Stimulated activated CD4-positive, alpha-beta T cell treated with anti-CD3 and anti-CD28 coated beads, Interleukin-1b, Interleukin-23, amount 100 ng/mL, for 24 hours (primary cell): Measurements from ENCODE around the gene SPON1.
"Not testable (repeated sequence)": the region's sequence is repeated elsewhere in the genome, so short reads cannot be mapped to it uniquely, and the experiment has no call there.

Source experiments
- DNase-seq, 4 experiments: peaks; one replicate each; pipeline ENCODE4 v3.0.0-alpha.2; 2020; ENCODE audit warnings: low read depth in 4 of 4, low spot score in 1 of 4

SPON1 gene

DNA sequence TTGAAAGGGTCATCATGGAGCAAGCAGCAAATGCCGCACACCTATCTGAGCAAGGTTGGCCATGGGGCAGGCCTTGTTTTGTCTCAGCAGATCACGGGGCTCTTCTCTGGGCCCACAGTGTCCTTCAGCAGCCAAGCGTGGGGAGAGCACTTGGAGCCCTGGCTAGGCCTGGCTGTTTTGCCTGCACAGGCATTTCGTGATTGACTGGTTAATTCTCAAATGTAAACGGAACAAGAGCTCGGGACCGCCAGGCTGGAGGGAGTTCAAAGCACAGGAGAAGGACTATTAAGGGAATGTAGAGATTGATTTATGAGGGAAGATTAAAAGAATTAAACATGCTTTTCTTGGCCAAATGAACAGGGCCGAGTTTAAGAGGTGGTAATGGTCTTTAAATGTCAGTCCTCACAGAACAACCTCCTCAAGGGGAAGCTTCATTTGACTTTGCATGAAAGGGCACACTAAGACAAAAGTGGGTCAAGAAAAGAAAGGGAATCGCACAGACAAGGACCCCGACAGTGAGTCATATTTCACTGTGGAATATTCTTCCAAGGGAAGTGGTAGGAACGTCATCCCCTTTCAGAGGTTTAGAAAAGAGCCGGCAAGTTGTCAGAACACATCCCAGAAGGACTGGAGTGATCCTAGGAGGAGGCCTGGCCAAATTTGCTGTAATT lies 20.7 kb downstream of the SPON1 start:
- no peak for DNase-seq

DNA sequence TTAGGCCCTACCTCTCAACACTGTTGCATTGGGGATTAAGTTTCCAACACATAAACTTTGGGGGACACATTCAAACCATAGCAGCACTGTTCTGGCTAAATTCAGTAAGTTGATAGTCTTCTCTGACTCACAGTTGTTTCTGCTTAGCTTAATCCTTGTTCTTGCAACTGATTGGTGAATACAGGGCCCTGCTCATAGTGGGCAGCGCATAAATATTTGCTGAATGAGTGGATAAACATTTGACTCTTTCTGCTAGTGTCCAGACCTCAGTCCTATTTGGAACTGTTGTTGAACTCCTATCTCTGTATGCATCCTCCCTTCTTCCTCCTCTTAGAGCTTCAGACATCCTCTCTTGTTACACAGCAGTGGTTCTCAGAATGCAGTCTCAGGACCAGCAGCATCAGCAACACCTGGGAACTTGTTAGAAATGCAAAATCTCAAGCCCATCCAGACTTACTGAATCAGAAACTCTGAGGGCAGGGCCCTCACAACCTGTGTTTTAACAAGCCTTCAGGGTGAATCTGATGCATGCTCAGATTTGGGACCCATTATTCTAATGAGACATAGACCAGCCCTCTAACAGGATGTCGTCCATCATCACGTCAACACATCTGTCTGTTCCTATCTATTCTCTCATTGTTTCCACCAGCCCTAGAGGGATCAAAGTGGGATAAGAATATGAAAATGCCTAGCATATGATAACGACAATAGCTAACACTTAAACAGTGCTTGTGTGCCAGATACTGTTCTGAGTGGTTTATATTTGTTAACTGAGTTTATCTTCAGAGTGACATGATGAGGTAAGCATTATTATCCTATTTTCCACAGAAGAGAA lies 22.3 kb downstream of the SPON1 start:
- DNase-seq: no peak

DNA sequence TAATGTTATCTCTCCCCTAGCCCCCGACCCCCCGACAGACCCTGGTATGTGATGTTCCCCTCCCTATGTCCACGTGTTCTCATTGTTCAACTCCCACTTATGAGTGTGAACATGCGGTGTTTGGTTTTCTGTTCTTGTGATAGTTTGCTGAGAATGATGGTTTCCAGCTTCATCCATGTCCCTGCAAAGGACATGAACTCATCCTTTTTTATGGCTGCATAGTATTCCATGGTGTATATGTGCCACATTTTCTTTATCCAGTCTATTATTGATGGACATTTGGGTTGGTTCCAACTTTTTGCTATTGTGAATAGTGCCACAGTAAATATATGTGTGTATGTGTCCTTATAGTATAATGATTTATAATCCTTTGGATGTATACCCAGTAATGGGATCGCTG lies 24.2 kb downstream of the SPON1 start:
- not testable (repeated sequence) for DNase-seq

DNA sequence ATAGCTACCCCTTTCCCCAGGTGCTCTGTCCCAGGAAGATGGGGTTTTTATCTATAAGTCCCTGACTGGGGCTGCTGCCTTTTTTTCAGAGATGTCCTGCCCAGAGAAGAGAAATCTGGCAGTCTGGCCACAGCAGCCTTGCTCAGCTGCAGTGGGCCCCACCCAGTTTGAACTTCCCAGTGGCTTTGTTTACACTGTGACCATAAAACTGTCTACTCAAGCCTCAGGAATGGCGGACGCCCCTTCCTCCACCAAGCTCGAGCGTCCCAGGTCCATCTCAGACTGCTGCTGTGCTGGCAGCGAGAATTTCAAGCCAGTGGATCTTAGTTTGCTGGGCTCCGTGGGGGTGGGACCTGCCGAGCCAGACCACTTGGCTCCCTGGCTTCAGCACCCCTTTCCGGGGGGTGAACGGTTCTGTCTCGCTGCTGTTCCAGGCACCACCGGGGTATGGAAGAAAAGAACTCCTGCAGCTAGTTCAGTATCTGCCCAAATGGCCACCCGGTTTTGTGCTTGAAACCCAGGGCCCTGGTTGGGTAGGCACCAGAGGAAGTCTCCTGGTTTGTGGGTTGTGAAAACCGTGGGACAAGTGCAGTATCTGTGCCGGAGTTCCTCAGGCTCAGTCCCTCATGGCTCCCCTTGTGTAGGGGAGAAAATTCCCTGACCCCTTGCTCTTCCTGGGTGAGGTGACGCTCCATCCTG lies 29.8 kb downstream of the SPON1 start:
- DNase-seq: not testable (repeated sequence)

DNA sequence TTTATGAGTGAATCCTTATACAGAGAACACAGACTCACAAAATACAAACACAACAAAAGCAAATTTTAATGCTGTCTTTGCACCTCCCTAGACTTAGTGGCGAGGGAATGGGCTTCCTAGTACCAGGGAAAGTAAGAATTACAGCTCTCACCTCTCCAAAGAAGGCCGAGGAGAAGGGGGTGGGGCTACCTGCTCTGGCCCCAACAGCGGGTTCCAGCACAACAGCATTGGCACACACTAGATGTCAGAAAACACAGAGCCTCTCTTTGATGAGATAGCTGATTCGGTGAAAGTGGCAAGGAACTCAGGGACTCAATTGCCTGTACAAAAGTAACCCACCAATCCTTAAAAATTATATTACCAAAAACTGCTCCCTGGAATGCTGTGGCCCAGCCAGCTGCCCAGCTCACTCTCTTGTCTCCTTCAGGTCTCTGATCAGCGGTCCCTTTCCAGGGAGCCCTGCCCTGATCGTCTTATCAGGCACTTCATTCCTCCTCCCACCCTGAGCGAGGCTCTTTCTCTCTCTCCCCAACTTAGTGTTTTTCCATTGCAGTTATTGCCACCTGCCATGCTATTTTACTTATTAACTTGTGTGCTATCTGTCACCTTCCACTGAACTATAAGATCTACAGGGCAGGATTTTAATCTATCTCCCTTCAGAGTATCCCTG lies 30.7 kb downstream of the SPON1 start:
- DNase-seq: no peak

DNA sequence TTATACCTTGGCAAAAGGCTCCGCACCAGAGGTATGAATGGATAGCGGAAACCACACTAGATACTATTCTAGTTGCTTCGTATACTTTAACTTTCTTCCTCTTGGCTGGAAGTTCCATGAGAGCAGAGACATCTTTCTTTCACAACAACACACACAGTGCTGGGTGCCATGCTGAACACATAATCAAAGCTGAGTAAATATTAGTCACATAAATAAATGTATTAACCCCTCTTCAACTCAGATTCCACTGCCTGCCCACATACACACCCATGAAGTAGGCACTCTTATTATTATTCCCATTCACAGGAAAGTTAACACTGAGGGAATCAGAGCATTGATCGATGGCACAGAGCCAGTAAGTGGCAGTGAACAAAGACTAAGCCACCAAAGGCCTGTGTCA lies 35.4 kb downstream of the SPON1 start:
- no peak for DNase-seq

DNA sequence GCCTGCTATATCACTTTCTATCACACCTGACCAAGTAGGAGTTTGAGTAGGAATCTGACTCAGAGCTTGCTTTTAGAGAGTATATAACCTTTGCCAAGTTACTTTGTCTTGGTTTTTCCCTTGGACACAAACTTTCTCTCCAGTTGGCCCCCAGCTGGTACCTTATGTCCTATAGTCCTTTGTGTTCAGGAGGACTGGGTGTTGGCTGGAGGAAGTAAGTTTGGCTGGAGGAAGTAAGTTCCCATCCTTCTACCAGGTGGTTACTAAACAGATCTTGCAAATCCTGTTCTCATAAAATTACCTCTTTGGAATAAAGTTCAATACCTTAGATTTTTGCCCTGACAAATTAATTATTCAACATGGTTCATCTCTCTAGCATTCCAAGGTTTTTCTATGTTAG lies 37.2 kb downstream of the SPON1 start:
- DNase-seq: no peak

DNA sequence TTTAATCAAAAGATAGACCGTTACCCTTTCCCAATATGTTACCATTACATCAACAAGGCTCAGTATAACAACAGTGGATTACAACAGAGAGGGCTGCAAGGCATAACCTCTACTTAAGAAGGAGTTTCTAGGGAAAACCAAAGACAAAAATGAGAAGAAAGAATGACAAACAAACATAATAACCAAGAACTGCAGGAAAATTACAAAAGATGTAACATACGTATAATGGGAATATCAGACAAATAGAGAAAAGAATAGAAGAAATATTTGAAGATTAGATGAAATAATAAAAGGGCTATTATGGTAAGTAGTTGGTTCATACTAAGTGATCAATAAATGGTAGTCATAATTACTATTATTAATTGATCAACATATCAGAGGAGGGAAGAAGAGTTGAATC lies 39.1 kb downstream of the SPON1 start:
- DNase-seq: no peak

DNA sequence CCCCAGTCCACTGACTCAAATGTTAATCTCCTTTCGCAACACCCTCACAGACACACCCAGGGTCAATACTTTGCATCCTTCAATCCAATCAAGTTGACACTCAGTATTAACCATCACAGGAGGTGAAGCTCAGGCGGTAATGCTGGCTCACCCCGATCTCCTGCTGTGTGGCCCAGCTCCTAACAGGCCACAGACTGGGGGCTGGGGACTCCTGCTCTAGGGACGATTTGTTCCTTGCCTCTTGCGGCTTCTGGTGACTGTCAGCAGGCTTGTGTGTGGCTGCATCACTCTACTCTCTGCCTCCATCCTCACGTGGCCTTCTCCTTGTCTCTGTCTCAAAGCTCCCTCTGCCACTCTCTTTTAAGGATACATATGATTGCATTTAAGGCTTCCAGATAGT lies 45.0 kb downstream of the SPON1 start:
- DNase-seq: no peak

DNA sequence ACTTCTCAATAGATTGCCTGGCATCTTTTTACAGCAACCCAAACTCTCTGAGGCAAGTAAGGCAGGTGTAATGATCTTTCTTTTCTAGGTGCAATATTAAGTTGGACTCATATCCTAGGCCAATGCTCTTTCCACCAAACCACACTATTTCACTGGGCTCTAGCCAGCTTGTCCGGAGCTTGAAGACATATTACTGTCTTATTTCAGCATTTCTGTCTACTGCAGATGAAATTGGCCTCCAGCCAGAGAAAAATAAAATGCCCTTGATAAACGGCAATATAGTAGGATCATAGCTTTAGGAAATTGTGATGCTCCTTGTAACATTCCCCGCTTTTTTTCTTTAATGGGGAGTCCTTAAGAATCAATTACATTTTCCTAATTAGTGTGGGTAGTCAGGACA lies 48.1 kb downstream of the SPON1 start:
- DNase-seq: no peak

DNA sequence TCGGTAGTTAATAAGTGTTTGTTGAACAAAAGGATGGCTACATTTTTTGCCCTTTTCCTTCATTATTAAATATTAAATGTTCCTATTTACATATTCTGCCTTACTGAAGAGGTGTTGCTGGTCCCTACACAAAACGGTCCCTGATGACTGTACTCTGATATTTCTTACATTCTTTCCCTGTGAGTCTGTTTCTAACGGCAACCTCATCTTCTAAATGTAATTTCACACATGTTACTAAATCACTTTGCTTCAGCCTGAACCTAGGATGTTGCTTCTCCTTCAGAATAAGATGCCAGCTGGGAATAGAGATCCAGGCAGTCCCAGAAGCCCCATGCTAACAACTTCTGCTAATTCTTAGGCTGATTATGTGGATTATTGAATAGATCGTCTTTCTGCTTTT lies 50.3 kb downstream of the SPON1 start:
- DNase-seq: no peak

DNA sequence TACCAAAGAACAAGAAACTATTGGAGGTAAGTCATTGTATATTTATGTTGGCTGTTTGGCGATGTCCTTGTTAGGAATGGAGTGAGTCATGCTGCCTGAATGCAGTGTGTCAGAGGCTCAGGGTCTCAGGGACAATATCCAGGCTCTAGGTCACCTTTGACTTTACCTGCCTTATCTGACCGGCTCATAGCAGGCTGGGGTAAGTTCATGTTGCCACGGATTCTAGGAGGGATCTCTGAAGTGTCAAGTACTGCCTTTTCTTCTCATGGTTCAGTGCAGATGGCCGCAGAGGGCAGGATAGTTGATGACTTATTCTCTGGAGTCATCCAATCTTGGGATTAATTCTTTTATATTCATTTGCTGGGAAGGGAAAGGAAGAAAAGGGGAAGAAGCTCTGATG lies 53.2 kb downstream of the SPON1 start:
- DNase-seq: no peak

DNA sequence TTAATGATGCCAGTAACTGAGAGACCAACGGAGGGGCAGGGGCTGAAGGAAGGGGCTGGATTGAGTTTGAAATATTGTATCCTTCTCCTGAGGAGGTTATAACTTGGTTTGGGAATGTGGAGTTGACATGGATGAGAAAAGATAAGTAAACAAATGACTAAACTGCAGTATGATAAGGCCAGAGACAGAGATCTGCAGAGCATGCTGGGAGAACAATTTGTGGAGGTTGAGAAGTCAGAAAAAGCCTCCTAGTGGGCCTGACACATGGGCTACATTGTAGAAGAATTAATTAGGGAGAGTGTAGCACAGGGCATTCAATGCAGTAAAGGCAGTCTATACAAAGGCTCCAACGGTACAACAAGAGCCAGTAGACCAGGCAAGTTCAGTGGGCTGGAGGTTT lies 55.9 kb downstream of the SPON1 start:
- no peak for DNase-seq

DNA sequence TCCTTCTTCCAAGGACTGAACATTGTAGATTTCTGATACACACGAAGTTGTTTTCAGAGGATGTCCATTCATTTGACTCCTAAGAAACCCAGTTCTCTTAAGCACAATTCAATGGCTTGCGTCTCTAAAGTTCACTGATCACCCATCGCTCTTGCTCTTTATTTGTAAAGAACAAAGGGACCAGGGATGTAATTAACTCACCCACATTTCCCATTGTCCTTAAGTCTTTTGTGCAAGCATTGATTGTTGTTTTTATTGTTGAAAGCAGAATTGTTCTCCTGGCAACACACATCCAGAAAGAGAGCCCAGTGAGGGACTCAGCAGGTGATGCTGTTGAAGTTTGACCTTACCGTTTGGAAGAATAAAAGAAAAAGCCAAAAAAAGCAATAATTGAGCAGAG lies 59.2 kb downstream of the SPON1 start:
- no peak for DNase-seq

DNA sequence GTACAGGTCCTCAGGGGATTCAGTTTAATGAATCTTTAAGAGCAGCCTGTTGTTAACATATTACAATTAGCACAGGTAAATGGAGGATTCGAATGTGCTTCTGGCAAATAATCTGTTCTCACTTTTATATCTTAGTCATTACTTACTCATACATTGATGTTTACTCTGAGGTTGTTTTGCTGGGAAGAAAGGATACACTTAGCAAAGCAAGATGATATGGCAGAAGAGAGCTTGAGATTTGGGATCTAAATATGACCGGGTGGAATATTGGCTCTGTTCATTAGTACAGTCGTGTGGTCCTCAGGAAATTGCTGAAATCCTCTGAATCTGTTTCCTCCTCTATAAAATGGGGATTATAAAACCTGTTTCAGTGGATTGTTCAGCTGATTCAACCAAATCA lies 59.7 kb downstream of the SPON1 start:
- no peak for DNase-seq

DNA sequence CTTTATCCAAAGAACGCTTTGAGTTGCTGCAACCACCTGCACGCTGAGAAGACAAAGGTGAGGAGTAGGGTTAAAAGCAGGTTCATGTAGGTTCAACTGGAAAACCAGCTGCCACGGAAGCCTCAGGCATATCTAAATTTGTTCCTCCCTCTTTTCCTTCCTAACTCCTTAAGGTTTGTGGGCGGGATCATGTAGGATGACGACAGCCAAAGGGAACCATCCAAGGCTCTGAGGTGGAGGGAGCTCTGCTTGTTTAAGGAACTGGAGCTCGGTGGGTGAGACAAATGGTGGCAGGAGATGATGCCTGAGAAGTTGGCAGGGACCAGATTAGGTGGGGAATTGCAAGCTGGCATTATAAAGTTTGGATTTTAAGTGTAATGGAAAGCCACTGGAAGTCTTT lies 60.3 kb downstream of the SPON1 start:
- DNase-seq: no peak

DNA sequence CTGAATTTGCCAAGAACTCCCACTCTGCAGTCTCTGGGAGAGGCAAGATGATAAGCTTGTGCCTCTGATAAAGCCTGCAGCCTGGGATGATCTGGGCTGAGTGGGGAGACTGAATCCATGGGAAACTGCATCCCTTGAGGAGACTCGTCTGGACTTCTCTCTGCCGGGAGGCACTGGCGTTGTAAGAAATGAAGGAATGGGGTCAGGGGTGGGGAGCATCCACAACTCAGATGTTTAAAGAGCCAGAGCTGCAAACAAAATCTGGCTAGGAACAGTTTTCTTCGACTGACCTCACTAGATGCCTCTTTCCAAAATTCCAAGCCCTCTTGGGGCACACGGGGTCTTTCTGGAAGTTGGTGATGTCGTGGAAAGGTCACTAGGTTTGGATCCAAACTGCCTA lies 64.4 kb downstream of the SPON1 start:
- no peak for DNase-seq

DNA sequence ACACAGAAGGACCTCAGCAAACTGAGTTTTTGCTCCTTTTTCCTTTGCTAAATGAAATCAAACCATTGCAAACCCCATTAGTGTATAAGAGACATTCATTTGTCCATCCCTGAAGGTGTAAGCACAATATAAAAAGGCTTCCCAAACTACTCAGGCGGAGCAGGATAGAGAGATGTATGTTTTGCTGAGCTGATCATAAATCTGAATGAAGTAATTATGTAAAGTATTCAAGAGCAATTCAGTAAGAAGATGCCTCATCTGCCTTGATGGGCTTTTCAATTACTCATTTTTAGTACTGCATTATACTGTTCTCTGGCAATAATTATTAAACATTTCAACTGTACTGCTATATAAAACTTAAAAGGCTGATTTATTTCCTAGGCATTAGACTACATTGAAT lies 65.0 kb downstream of the SPON1 start:
- no peak for DNase-seq

DNA sequence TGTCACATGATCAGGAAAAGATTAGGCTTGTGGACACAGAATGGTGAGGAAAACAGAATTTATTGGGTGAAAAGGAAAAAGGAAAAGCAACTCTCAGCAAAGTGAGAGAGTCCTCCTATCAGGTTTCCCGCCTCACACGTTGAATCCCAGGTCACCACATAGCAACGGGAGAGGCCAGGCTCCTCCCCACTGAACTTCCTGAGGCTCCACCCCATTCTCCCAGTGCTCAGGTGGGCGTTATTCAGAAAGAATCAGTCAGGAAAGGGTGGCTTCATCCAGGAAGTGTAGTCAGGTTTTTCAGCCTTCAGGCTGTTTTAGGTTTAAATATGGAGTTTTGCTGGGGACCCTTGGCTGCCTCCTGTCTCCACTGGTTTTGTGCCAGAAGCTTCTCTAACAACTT lies 66.9 kb downstream of the SPON1 start:
- no peak for DNase-seq

DNA sequence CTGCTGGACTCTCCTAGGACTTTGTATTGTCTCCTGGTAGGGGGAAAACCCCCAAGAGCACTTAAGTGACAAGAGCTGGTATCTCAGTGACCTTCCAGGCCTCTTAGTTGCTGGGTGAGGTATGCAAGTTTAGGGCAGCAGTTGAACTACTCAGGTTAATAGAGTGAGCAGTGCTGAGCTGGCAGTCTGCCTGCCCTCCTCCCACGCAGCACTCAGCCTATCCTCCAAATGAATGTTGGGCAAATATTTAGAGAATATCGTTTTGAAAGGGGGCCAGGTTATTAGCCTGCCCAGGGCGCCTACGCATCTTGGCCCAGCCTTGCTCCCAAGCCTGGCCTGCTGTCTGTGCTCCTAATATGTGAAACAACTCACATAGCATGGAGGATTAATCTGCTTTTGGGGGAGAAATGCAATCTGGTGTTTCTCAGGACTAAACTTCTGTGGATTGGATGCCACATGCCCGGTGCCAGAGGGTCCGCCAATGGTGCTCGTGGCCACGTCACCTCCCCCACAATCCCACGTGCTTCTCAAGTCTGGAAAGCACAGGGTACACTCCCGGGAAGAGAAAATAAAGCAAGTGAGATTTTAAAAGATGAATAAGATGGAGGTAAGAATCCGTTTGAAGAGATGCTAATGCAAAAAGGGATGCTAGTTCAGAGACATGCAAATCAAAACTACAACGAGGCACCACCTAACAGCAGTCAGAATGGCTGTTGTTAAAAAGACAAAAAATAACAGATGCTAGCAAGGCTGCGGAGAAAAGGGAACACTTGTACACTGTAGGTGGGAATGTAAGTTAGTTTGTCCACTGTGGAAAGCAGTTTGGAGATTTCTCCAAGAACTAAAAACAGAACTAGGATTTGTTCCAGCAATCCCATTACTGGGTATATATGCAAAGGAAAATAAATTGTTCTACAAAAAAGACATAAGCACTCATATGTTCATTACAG lies 67.7 kb downstream of the SPON1 start:
- DNase-seq: no peak

DNA sequence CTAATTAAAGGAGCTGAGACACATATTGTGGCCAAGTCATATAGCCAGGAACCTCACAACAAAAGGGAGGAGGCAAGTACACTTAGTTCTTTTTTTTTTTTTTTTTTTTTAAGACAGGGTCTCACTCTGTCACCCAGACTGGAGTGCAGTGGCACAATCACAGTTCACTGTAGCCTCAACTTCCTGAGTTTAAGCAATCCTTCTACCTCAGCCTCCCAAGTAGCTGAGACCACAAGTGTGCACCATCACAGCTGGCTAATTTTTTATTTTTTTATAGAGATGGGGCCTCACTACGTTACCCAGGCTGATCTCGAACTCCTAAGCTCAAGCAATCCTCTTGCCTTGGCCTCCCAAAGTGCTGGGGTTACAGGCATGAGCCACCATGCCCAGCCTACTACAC lies 73.0 kb downstream of the SPON1 start:
- not testable (repeated sequence) for DNase-seq
